GM19240 (cell line): ENCODE measurements around the gene TAS1R2.
"Not testable (repeated sequence)": the region's sequence is repeated elsewhere in the genome, so short reads cannot be mapped to it uniquely, and the experiment has no call there.

ENCODE experiments used
- DNase-seq: peaks from one replicate; pipeline ENCODE4 v3.0.0; 2011; ENCODE audit warnings: low spot score; ENCODE audit not compliant: insufficient read length

TAS1R2 gene

GRCh38 chr1:18859560-18859959 is at the start of gene TAS1R2:
TSS of gene TAS1R2 (minus strand) at chr1:18859660. CDS start at chr1:18859660, 0 bp downstream.
- no peak for DNase-seq

GRCh38 chr1:18907917-18908845 is 48.7 kb upstream of the TAS1R2 start:
- DNase-seq = no peak

- no peak for DNase-seq
These were observed 47.8 kb upstream of the TAS1R2 start for GRCh38 chr1:18907021-18907916.

- no peak for DNase-seq
These were observed 43.9 kb upstream of the TAS1R2 start for GRCh38 chr1:18903291-18903756.

- DNase-seq = peak; percentile 98
These were observed 43.2 kb upstream of the TAS1R2 start, which contains the start of gene ALDH4A1 for GRCh38 chr1:18902523-18903290. TSS of gene ALDH4A1 (minus strand) at chr1:18902555. CDS start at chr1:18902523, 32 bp downstream.

- no peak for DNase-seq
These were observed 42.6 kb upstream of the TAS1R2 start for GRCh38 chr1:18901952-18902522.

GRCh38 chr1:18901147-18901951 is 41.9 kb upstream of the TAS1R2 start:
- no peak for DNase-seq

GRCh38 chr1:18900303-18900841 is 40.9 kb upstream of the TAS1R2 start:
- DNase-seq = no peak

- DNase-seq = no peak
These were observed 40.0 kb upstream of the TAS1R2 start for GRCh38 chr1:18899363-18900049.

GRCh38 chr1:18898567-18898966 is 39.1 kb upstream of the TAS1R2 start:
- DNase-seq = no peak

GRCh38 chr1:18895317-18895716 is 35.9 kb upstream of the TAS1R2 start:
- no peak for DNase-seq

- DNase-seq = no peak
These were observed 33.7 kb upstream of the TAS1R2 start for GRCh38 chr1:18893120-18893519.

- DNase-seq = not testable (repeated sequence)
These were observed 32.4 kb upstream of the TAS1R2 start for GRCh38 chr1:18891858-18892257.

GRCh38 chr1:18891426-18891780 is 31.9 kb upstream of the TAS1R2 start:
- no peak for DNase-seq

- DNase-seq = no peak
These were observed 31.4 kb upstream of the TAS1R2 start for GRCh38 chr1:18890706-18891425.

GRCh38 chr1:18886003-18886335 is 26.5 kb upstream of the TAS1R2 start:
- DNase-seq = no peak

- no peak for DNase-seq
These were observed 26.0 kb upstream of the TAS1R2 start for GRCh38 chr1:18885311-18886002.

- DNase-seq = no peak
These were observed 25.3 kb upstream of the TAS1R2 start for GRCh38 chr1:18884727-18885126.
